Measurements from ENCODE around the gene DCC.

Gene DCC

DNA sequence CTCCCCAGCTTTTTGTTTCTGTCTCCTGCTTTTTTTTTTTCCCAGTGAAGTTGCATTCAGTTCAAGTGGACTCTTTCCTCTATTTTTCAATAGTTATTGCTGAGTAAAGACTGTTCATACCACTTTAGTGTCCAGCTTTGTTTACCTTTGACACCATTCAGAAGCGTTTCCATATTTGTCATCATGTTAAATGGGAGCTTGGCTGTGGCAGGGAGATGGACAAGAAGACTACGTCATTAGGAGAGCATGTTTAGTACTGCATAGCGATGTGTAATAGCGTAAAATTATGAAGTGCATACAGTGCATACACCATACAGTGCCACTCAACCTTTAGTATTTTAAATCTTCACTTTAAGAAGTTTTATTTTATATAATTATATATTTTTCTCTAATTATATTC, 655.9 kb downstream of the DCC start:
- no peak overlapping the region for H3K4me3 ChIP-seq (ENCODE audit: low read depth, low read length)

DNA sequence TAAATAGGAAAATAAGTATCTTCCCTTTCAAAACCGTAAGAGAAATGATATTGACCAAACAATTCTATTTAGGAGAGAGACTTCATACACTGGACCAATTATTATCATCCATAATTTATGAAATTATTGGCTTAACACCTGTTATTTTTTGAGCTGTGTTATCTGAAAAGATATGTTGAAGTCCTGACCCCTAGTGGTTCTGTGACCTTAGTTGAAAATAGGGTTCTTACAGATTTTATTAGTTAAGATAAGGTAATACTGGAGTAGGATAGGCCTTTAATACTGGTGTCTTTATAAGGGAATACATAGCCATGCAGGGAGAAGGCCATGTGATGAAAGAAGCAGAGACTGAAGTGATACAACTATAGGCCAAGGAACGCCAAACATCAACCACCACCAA, 659.6 kb downstream of the DCC start:
- no peak overlapping the region for H3K4me3 ChIP-seq (ENCODE audit: low read depth, low read length)

DNA sequence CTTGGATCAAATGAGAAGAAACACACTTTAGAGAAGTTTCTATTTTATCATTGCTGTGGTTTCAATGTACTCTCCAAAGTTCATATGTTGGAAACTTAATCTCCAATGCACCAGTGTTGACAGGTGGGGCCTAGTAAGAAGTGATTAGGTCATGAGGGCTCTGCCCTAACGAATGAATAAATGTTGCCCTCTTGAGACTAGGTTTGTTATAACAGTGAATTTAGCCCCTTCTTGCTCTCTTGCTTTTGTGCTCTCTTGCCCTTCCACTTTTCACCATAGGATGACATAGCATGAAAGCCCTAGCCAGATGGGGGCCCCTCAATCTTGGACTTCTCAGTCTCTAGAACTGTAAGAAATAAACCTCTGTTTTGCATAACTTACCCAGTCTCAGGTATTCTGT, 664.8 kb downstream of the DCC start:
- no peak overlapping the region for H3K4me3 ChIP-seq (ENCODE audit: low read depth, low read length)

DNA sequence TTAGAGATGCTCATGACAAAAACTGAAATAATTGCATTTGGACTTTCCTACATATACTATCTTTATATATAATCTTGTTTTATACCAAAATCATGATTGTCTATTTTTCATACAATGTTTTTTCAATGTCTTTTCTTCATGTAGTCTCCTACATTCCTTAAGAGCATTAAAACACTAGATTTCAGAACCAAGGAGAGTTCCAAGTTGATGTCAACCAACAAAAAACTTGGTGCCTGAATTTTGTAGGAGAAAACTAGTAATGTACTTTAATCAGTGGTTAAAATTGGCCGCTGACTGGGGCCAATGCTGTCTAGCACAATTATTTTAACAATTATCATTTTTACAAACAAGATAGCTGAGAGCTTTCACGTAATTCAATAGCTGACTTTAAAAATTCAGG, 678.8 kb downstream of the DCC start:
- no peak overlapping the region for H3K4me3 ChIP-seq (ENCODE audit: low read depth, low read length)

DNA sequence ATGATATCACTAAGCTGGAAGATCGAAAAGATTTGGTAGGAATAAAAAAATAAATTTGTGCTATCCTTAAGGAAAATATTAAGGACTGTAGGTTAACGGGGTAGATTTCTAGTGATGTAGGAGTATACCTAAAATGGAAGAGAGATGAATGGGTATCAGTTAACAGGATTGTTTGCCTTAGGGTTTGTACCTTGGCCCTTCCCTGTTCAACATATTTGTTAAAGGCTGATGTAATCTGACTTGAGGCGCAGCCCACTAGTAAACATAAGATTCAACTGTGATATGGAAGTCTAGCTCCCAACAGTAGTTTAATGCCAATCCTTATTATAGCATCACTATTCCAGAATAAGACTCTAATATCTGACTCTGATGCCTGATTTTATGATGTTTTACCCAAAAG, 685.2 kb downstream of the DCC start:
- H3K4me3 ChIP-seq (ENCODE audit: low read depth, low read length) = no peak overlapping the region

DNA sequence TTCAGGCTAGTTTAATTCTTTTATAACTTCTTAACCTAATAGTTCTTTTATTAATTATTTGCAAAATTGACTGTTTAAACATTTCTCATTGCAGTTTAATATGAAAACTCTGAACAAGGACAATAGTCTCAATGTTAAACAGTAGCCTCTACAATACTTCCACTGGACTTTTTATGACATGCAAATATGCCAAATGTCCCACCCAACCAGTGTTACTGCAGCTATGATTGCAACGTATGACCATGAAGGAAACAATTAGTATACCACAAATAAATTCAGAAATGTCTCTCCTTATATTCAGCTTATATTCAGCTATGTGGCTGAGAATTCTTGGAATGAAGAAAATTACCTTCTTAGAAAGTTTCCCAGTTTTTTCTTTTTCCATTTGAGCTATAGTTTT, 688.6 kb downstream of the DCC start:
- H3K4me3 ChIP-seq (ENCODE audit: low read depth, low read length) = no peak overlapping the region

DNA sequence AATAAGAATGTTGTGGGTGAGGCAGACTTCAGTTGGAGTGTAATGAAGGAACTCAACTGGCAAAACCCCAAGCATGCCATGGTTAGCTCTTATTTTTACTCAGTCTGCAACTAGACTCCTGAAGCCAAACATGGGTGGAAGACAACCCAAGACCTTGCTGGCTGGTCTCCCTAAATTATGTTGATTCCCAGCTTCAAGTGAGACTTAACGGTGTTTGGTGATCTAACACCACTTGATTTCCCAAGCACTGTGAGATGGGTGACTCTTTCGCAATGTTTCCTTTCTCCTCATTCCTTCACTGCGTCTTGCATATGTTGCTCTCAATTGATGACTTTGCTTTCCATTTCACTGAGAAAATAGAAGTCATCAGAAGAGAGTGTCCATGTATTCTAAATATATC, 693.1 kb downstream of the DCC start:
- no peak overlapping the region for H3K4me3 ChIP-seq (ENCODE audit: low read depth, low read length)

DNA sequence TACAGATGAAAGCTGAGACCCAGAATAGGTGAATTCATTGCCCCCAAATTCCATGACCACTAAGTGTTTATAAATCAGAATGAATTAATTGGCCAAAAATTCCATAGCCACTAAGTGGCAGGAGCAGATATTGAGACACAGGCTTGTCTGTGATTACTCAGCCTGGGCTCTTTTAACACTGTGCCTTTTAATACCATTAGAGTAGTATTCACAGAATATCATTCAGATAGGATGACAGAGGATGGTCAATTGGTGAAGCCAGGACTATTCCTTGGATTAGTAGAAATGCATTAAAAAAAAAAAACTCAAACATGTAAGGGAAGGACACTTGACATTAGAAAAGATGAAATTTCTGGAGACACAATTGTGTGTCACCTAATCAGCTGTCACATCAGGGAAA, 698.6 kb downstream of the DCC start:
- no peak overlapping the region for H3K4me3 ChIP-seq (ENCODE audit: low read depth, low read length)

DNA sequence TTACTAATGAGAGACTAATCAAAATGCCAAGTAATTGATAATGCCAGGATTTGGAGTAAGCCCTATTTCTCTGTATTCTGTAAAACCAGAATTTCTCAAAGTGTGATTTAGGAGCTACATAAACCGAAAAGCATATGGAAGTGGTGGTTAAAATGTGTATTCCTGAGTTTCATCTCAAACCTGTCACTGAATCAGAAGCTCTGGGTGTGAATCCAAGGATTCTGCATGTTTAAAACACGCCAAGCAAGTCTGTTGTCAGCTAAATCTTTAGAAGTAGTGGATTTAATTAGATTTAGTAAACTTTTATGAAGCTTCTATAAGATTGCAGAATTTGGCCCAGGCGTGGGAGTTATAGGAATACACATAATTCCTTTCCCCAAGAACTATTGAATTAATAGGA, 700.3 kb downstream of the DCC start:
- no peak overlapping the region for H3K4me3 ChIP-seq (ENCODE audit: low read depth, low read length)

DNA sequence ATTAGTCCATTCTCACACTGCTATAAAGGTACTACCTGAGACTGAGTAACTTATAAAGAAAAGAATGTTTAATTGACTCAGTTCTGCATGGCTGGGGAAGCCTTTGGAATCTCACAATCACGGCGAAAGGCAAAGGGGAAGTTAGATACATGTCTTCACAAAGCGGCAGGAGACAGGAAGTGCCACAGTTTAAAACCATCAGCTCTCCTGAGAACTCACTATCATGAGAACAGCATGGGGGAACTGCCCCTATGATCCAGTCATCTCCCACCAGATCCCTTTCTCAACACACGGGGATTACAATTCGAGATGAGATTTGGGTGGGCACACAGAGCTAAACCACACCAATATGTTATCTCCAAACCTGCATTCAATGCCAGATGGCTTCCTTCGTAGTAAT, 716.1 kb downstream of the DCC start:
- no peak overlapping the region for H3K4me3 ChIP-seq (ENCODE audit: low read depth, low read length)

DNA sequence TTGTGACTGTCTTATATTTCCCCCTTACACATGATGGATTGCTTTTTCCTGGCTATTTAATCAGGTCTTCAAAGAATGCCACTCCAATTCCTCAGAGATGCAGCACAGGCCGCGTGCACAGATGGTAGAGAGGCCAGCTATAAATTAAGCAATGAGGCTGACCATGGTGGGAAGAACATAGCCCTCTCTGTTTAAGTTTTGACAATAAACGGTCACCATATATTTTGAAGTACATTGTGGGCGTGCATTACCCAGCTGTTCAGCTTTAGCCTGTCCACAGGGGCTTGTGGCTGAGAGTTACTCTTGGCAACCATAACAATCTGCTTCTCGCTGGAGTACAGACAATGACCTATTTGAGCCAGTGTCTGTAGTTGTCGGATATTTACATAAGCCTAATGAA, 730.8 kb downstream of the DCC start:
- no peak overlapping the region for H3K4me3 ChIP-seq (ENCODE audit: low read depth, low read length)

DNA sequence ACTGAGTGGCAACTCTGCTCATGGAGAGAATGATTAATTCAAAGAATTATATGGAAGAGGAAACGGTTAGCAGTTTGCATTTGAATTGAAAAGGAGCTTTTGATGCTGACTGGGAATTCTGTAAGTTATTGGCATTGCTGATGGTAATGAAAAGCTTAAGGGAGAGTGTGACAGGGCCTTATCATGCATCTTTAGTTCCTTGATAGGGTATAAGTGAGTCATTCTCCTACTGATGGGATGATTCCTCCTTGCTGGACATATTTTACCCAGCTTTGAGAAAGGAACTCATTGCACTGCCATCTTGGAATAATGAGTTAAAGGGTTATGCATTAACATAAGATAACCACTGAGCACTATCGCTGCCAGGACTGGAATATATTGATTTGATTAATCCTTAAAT, 740.7 kb downstream of the DCC start:
- H3K4me3 ChIP-seq (ENCODE audit: low read depth, low read length) = no peak overlapping the region

DNA sequence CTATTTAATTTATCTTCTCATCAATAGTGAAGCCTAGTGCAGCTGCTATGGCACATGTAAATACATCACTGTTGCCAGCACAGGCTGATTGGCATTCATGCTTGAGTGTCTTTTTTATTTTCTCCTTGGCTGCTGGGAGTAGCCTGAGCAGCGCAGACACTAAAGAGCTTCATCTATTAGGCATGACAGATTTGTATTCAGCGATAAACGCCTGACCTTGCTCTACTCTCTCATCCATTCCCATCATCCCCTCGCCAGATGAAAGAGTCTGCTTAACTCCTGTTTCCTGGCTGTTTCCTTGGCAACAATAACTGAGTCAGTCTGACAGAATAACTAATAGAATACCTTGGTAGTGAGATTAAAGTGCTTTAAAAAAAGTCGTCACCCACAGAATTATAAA, 753.6 kb downstream of the DCC start:
- no peak overlapping the region for H3K4me3 ChIP-seq (ENCODE audit: low read depth, low read length)

DNA sequence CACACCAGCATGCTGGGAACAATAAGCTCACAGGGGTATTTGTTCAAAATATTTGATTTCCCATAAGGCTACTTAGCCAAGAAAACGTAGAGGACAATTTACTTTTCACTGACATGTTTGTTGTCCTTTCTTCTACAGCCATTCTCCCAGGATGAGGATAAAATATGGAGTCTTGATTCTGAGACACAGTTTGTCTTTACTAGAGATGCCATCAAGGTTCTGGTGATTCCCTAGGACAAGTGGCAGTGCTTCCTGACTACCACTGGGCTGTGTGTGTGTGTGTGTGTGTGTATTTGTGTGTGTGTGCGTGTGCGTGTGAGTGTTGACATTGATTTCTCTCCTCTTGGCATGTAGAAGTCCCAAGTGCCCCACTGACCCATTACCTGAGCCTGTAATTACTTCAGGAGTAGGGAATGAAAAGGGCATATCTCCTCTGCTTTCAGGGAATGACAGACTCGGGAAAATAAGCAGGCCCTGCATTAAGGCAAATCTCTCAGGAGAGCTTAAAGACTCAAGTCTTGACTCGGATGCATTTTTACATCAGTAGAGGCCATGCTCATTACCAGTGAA, 761.6 kb downstream of the DCC start:
- no peak overlapping the region for H3K4me3 ChIP-seq (ENCODE audit: low read depth, low read length)

DNA sequence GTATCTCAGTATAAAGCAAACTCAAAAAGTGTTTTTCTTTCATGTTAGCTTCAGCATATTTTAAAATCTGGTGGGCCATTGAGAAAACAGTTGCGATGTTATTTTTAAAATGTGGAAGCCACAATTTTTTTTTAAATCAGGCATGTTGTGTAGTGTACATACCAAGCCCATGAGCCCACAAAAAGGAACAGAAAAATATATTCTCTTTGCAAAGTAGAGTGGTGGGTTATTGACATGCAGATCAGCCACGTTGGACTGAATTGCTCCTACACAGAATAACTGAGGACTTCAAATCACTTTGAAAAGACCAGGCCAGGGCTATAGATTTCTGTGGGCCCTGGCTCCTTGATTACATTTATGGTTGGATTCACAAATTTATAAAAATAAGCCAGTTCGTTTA, 774.4 kb downstream of the DCC start:
- no peak overlapping the region for H3K4me3 ChIP-seq (ENCODE audit: low read depth, low read length)

DNA sequence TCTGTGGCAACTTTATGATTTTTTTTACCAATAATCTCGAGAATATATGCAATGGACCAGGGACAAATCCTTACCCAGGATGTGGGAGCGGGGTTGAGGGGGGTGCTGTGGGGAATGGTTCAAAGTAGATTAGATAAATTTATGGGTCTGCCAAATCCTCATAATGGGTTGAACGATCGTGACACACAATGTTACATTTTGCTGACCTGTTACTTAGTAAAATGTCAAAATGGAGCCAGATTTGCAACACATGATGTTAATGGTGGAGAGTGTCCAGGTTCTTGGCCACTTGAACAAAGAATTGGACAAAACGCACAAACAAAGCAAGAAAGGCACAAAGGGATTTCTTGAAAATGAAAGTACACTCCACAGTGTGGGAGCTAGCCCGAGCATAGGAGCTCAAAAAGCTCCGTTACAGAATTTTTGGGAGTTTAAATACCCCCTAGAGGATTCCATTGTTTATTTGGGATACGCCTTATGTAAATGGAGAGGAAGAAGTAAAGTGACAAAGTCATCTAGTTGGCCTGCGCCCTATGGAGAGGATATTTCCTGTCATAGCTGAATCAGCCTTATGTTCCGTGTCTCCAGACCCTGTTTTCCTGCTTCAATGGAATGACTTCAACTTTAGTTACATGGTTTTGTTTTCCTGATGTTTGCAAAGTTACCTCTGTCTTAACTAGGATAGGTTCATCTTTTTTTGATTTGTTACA, 776.0 kb downstream of the DCC start:
- H3K4me3 ChIP-seq (ENCODE audit: low read depth, low read length) = no peak overlapping the region

DNA sequence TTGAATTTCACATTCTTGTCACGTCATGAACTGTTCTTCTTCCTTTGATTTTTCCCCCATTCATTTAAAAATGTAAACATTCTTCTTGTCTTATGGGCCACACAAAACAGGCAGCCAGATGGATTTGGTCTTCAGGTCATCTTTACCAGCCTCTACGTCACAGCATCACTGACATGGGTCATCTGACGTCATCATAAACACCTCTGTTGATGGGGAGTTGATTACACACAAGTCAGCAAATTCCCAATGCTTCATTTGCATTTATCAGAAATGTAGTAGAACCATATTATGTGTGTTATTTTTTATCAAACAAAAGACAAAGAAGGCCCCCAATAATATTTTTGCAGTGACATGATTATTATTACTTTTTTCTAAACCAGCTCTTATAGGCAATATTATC, 777.9 kb downstream of the DCC start:
- no peak overlapping the region for H3K4me3 ChIP-seq (ENCODE audit: low read depth, low read length)

DNA sequence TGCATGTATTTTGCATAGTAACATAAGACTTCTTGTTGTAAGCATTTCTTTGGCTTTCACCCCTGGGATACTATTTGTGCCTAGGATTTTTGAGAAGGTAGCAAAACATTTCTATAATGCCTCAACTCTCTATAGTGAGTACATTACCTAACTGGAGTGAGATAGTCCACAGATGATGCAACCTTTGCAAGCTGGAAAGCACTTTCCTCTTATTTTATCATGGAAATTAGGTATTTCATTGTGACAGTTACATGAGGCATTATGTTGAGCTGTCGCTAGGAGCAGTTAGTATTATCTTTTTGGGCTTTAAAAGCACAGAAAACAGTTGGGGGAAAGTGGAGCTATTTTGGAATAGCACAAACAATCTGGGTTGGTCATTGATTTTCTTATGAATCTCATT, 786.2 kb downstream of the DCC start:
- no peak overlapping the region for H3K4me3 ChIP-seq (ENCODE audit: low read depth, low read length)

DNA sequence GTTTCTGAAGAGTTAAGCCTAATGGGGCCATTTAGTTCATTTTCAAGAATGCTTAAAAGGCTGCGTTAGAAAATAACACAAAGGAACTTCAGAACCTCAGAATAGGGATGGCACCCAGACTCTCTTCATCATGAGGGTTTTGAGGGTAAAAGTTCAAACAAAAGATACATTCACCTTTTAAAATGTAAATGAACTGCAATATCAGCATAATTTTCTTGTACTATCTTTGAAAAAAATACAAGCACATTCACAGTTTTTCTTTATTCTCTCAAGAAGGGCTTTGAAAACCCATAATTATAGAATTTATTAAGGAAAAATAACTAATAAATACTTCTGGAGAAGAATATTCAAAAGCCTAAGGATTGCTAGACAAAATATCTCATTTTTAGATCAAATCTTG, 791.0 kb downstream of the DCC start:
- no peak overlapping the region for H3K4me3 ChIP-seq (ENCODE audit: low read depth, low read length)

DNA sequence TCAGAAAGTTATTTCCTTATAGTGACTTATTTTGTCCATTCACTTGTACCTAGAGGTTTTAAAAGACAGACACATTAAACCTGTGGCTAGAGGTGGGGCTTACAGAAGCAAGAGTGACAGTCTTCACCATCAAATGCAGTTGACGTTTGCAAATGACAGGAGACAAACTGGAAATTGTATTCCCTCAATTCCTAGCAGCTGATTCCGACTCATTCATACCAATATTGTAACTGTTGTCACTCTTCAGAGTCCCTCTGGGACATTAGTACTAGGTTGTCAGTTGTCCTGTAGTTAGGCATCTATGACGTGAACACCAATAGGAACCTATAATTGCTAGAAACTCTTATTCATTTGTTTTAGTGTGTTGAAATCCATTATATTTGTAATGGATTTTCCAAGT, 794.7 kb downstream of the DCC start:
- no peak overlapping the region for H3K4me3 ChIP-seq (ENCODE audit: low read depth, low read length)

DNA sequence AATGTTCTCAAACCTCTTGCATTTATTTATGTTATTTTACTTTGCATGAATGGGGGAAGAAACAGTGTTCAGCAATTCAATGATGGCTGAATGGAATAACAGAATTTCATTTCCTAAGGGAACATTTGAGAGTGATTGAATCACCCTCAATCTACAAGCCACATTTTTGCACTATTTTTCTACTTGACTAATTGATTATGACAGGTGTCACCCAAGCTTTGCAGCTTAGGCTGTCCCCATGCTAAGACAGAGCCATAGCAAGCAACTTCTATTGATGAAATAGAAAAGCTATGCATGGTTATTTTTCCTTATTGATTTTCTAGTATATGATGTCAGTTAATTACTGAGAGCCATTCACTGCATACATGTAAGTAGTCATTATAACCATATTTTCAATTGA, 795.7 kb downstream of the DCC start:
- no peak overlapping the region for H3K4me3 ChIP-seq (ENCODE audit: low read depth, low read length)

DNA sequence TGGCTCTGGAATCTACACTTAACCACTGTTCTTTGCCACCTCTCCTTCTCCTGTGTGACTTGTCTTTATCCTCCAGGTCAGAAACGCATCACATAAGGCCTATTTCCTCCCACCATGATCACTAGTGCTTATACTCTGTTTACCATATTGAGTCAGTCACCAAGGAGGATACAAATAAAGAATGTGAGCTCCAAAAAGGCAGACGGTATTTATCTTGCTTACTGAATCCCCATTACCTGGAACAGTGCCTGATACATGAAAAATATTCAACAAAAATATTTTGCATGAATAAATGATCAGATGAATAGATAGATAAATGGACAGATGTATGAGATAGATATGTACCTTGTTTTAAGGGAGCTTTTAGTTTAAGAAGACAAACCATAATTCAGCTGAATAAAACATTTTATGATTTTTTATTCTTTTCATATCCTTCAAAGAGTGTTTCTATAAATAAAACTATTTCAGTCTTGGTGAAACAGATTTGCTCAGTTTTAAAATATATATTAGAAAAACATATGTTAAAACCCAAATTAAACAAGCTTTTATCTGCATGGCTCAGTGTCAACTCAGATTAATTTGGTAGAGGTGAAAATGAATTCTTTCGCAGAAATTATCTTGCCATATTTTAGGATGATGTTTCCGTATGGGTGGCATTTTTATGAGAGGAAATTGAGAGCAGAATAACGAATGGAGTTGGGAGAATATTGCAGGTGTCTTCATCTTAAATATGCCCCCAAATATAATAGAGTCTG, 799.9 kb downstream of the DCC start:
- H3K4me3 ChIP-seq (ENCODE audit: low read depth, low read length) = no peak overlapping the region

DNA sequence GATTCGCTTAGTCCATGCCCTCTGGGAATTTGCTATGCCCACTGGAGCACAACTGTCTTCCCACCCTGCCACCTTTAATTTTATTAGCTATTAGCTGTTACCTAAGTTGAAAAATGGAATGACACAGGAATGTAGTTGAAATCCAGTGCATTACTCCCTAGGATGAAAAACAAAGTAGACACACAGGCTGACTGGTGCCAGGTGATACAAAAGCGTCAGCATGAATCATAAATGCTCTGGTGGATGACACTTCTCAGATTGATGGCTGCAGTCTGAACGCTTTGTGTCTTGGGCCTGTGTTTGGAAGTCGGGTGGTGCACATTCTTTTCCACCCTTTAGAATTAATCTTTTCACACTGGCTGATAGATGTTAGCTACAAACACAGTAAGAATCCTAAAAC, 802.0 kb downstream of the DCC start:
- no peak overlapping the region for H3K4me3 ChIP-seq (ENCODE audit: low read depth, low read length)
